B cell (primary cell): ENCODE results near the gene GTF2A1.

Source experiments
- CTCF ChIP-seq: fragments of 200-600 bp; IDR thresholded peaks from one replicate; pipeline ENCODE4 v1.8.0; 2022; ENCODE audit warnings: antibody characterized with exemption, mild to moderate bottlenecking
- EZH2 ChIP-seq: IDR thresholded peaks from 2 replicates; pipeline ENCODE4 v1.6.1; 2012; ENCODE audit warnings: borderline replicate concordance, low read depth, mild to moderate bottlenecking, moderate library complexity, low read length; ENCODE audit not compliant: insufficient read depth, poor library complexity, severe bottlenecking

- TF ChIP-seq CTCF, result no peak
- no peak for TF ChIP-seq EZH2
These were observed 79.3 kb downstream of the GTF2A1 start for GRCh38 chr14:81141426-81141825.
